ENCODE results near the gene MNX1.

Gene MNX1

GRCh38 chr7:156979711-156980110, 30.8 kb downstream of the MNX1 start:
- DNase-seq, result no peak

GRCh38 chr7:156979007-156979606, 31.4 kb downstream of the MNX1 start:
- DNase-seq, result no peak

GRCh38 chr7:156975620-156976019, 34.8 kb downstream of the MNX1 start:
- no peak for DNase-seq

GRCh38 chr7:156969972-156970420, 40.5 kb downstream of the MNX1 start:
- no peak for DNase-seq

GRCh38 chr7:156968183-156968582, 42.3 kb downstream of the MNX1 start:
- no peak for DNase-seq

GRCh38 chr7:156966387-156966786, 44.1 kb downstream of the MNX1 start:
- no peak for DNase-seq

GRCh38 chr7:156964971-156965370, 45.5 kb downstream of the MNX1 start:
- no peak for DNase-seq

GRCh38 chr7:156963472-156963871, 47.0 kb downstream of the MNX1 start:
- DNase-seq, result no peak

GRCh38 chr7:156962897-156963296, 47.6 kb downstream of the MNX1 start:
- DNase-seq, result no peak

- no peak for DNase-seq
These were observed 48.3 kb downstream of the MNX1 start for GRCh38 chr7:156962145-156962544.

GRCh38 chr7:156956727-156957126, 53.7 kb downstream of the MNX1 start:
- DNase-seq, result no peak

GRCh38 chr7:156954941-156955340, 55.5 kb downstream of the MNX1 start:
- DNase-seq, result no peak

Data from hypothalamus (tissue), 51 donors.